Neural progenitor cell (in vitro differentiated cells): Measurements from ENCODE around the gene WDR75. TPM values are rescaled to one million over a fixed set of nuclear protein-coding genes. Genes with fewer than 3 reads are reported as not detected.
"Not testable (repeated sequence)": the region's sequence is repeated elsewhere in the genome, so short reads cannot be mapped to it uniquely, and the experiment has no call there.

ENCODE experiments used
- DNase-seq: peaks from one replicate; pipeline ENCODE4 v3.0.0-alpha.2; 2016; ENCODE audit warnings: low spot score
- H2AFZ ChIP-seq: fragments of 200-600 bp; sonication (generic); replicated peaks from 2 replicates; pipeline ENCODE4 v1.6.1; 2016; ENCODE audit warnings: antibody characterized with exemption
- H3F3A ChIP-seq: fragments of 200-600 bp; sonication (generic); 2 replicates; pipeline ENCODE4 v1.6.1; 2016; ENCODE audit warnings: antibody characterized with exemption, low read depth
- H3K27ac ChIP-seq: fragments of 200-600 bp; sonication (generic); 2 replicates; pipeline ENCODE4 v1.5.1; 2016; ENCODE audit warnings: mild to moderate bottlenecking
- H3K27me3 ChIP-seq: fragments of 200-600 bp; sonication (generic); 2 replicates; pipeline ENCODE4 v1.6.1; 2016; ENCODE audit warnings: mild to moderate bottlenecking, moderate library complexity
- H3K36me3 ChIP-seq: fragments of 200-600 bp; sonication (generic); 2 replicates; pipeline ENCODE4 v1.5.1; 2016
- H3K4me1 ChIP-seq: fragments of 200-600 bp; sonication (generic); 2 replicates; pipeline ENCODE4 v1.6.1; 2016; ENCODE audit warnings: mixed run types
- H3K4me2 ChIP-seq: fragments of 200-600 bp; sonication (generic); 2 replicates; pipeline ENCODE4 v1.6.1; 2016
- H3K4me3 ChIP-seq: fragments of 200-600 bp; sonication (generic); 2 replicates; pipeline ENCODE4 v1.5.1; 2016
- H3K79me2 ChIP-seq: fragments of 200-600 bp; sonication (generic); 2 replicates; pipeline ENCODE4 v1.6.1; 2016; ENCODE audit warnings: low read depth
- H3K9ac ChIP-seq: fragments of 200-600 bp; sonication (generic); 2 replicates; pipeline ENCODE4 v1.6.1; 2016
- H3K9me3 ChIP-seq: fragments of 200-600 bp; sonication (generic); 2 replicates; pipeline ENCODE4 v1.5.1; 2016; ENCODE audit warnings: low read depth
- H4K20me1 ChIP-seq: fragments of 200-600 bp; sonication (generic); 2 replicates; pipeline ENCODE4 v1.6.1; 2016; ENCODE audit warnings: low read depth
- H3K27ac Mint-ChIP-seq: 3 replicates; pipeline ENCODE4 v1.8.0; 2021; ENCODE audit warnings: mixed read lengths
- H3K27me3 Mint-ChIP-seq: 2 replicates; pipeline ENCODE4 v1.8.0; 2022; ENCODE audit warnings: low read depth, mild to moderate bottlenecking, inconsistent platforms, moderate library complexity, mixed read lengths; ENCODE audit not compliant: insufficient read depth
- H3K36me3 Mint-ChIP-seq: 3 replicates; pipeline ENCODE4 v1.8.0; 2021; ENCODE audit warnings: mixed read lengths
- H3K4me1 Mint-ChIP-seq: 3 replicates; pipeline ENCODE4 v1.8.0; 2021; ENCODE audit warnings: mixed read lengths
- H3K4me3 Mint-ChIP-seq: 3 replicates; pipeline ENCODE4 v1.8.0; 2021; ENCODE audit warnings: mild to moderate bottlenecking, moderate library complexity, mixed read lengths
- H3K9me3 Mint-ChIP-seq: 3 replicates; pipeline ENCODE4 v1.8.0; 2020; ENCODE audit warnings: mixed read lengths
- EZH2 ChIP-seq: fragments of 200-600 bp; sonication (generic); IDR thresholded peaks from 2 replicates; pipeline ENCODE4 v1.6.1; 2017; ENCODE audit warnings: antibody characterized with exemption, mild to moderate bottlenecking, moderate library complexity
- EZH2phosphoT487 ChIP-seq: fragments of 200-600 bp; sonication (generic); IDR thresholded peaks from 2 replicates; pipeline ENCODE4 v1.6.1; 2017; ENCODE audit warnings: antibody characterized with exemption
- total RNA-seq: library from RNA; depleted of rRNA; stranded (reverse); fragments of >200 nt; gene quantifications from 2 replicates; pipeline ENCODE4 v1.2.3, GENCODE V29; 2015; ENCODE audit warnings: low replicate concordance
- TF ChIP-seq, protein P1 (sequence below): fragments of 200-600 bp; sonication (generic); IDR thresholded peaks from 2 replicates; pipeline ENCODE4 v1.5.1; 2017; ENCODE audit warnings: antibody characterized with exemption, mild to moderate bottlenecking

WDR75 gene
- total RNA-seq, 1 donor from 2014 or later = 121 TPM

- no peak overlapping the region for H3K9ac ChIP-seq
- H4K20me1 ChIP-seq = no peaks in the 10 kb centered on the region
- no peaks in the 10 kb centered on the region for H3K27me3 Mint-ChIP-seq
- no peaks in the 10 kb centered on the region for H3K9me3 ChIP-seq
- no peaks in the 10 kb centered on the region for H3F3A ChIP-seq
- H3K4me3 ChIP-seq = no peak overlapping the region
- H3K4me2 ChIP-seq = no peak overlapping the region
- no peak overlapping the region for H3K27ac ChIP-seq
- H3K27ac Mint-ChIP-seq = no peak overlapping the region
- no peak overlapping the region for H3K4me3 Mint-ChIP-seq
- H3K79me2 ChIP-seq = no peaks in the 10 kb centered on the region
- no peaks in the 10 kb centered on the region for H3K9me3 Mint-ChIP-seq
- no peak for DNase-seq
- TF ChIP-seq EZH2 = no peak
- TF ChIP-seq EZH2phosphoT487 = no peak
- TF ChIP-seq, protein P1, sequence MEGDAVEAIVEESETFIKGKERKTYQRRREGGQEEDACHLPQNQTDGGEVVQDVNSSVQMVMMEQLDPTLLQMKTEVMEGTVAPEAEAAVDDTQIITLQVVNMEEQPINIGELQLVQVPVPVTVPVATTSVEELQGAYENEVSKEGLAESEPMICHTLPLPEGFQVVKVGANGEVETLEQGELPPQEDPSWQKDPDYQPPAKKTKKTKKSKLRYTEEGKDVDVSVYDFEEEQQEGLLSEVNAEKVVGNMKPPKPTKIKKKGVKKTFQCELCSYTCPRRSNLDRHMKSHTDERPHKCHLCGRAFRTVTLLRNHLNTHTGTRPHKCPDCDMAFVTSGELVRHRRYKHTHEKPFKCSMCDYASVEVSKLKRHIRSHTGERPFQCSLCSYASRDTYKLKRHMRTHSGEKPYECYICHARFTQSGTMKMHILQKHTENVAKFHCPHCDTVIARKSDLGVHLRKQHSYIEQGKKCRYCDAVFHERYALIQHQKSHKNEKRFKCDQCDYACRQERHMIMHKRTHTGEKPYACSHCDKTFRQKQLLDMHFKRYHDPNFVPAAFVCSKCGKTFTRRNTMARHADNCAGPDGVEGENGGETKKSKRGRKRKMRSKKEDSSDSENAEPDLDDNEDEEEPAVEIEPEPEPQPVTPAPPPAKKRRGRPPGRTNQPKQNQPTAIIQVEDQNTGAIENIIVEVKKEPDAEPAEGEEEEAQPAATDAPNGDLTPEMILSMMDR = no peak
- peaks cover 30% of the 10 kb centered on the region for H3K36me3 Mint-ChIP-seq
- H3K27me3 ChIP-seq = no peaks in the 10 kb centered on the region
- H3K4me1 ChIP-seq = no peaks in the 10 kb centered on the region
- peaks cover 47% of the 10 kb centered on the region for H3K36me3 ChIP-seq
- no peaks in the 10 kb centered on the region for H3K4me1 Mint-ChIP-seq
- no peak overlapping the region for H2AFZ ChIP-seq
Observed at GRCh38 chr2:189467593-189467992, 26.3 kb downstream of the WDR75 start.

- peaks cover 29% of the 10 kb centered on the region for H3K36me3 Mint-ChIP-seq
- H3K9me3 ChIP-seq = no peaks in the 10 kb centered on the region
- H2AFZ ChIP-seq = no peak overlapping the region
- peaks cover 26% of the 10 kb centered on the region for H3K36me3 ChIP-seq
- no peaks in the 10 kb centered on the region for H3K9me3 Mint-ChIP-seq
- no peaks in the 10 kb centered on the region for H3K27me3 Mint-ChIP-seq
- H3K27ac ChIP-seq = no peak overlapping the region
- DNase-seq = no peak
- H3K27me3 ChIP-seq = no peaks in the 10 kb centered on the region
- no peak overlapping the region for H3K9ac ChIP-seq
- no peak overlapping the region for H3K4me2 ChIP-seq
- no peaks in the 10 kb centered on the region for H3K79me2 ChIP-seq
- no peaks in the 10 kb centered on the region for H3K4me1 Mint-ChIP-seq
- no peak for TF ChIP-seq EZH2phosphoT487
- TF ChIP-seq, protein P1 = no peak
- TF ChIP-seq EZH2 = no peak
- no peak overlapping the region for H3K4me3 ChIP-seq
- H4K20me1 ChIP-seq = no peaks in the 10 kb centered on the region
- H3K4me3 Mint-ChIP-seq = no peak overlapping the region
- H3K27ac Mint-ChIP-seq = no peak overlapping the region
- H3F3A ChIP-seq = no peaks in the 10 kb centered on the region
- no peaks in the 10 kb centered on the region for H3K4me1 ChIP-seq
Observed at GRCh38 chr2:189474526-189474925, 33.3 kb downstream of the WDR75 start.

DNA sequence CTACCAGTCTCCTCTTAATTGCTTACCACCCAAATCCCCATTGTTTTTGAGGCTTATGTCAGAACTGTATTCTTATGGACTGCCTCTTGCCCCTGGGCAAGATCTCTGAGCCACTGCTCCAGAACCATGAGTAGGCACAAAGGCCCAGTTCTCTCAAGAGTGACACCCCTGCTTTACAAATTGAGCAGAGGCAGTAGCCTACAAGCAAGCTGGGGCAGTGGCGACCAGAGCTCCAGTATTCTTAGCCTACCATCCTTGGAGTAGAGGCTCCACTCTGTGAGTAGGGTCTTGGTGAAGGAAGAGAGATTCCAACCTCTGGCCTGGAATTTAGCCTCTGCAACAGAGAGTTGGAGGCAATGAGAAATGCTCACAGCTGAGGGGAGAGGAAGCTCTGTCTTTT is 36.5 kb downstream of the WDR75 start:
- Histone ChIP-seq H3K27ac (no peak overlapping the region), H3K4me1 (no peaks in the 10 kb centered on the region), H3K27me3 (no peaks in the 10 kb centered on the region), H3K9me3 (no peaks in the 10 kb centered on the region), H3F3A (no peaks in the 10 kb centered on the region), H4K20me1 (no peaks in the 10 kb centered on the region), H3K4me3 (no peak overlapping the region), H3K79me2 (no peaks in the 10 kb centered on the region), H3K36me3 (peaks cover 15% of the 10 kb centered on the region), H3K9ac (no peak overlapping the region), H3K4me2 (no peak overlapping the region), H2AFZ (no peak overlapping the region)
- H3K9me3 Mint-ChIP-seq = no peaks in the 10 kb centered on the region
- no peak for DNase-seq
- H3K27ac Mint-ChIP-seq = no peak overlapping the region
- H3K36me3 Mint-ChIP-seq = peaks cover 17% of the 10 kb centered on the region
- no peaks in the 10 kb centered on the region for H3K27me3 Mint-ChIP-seq
- no peak for TF ChIP-seq EZH2phosphoT487
- TF ChIP-seq EZH2 = no peak
- TF ChIP-seq, protein P1 = no peak
- H3K4me3 Mint-ChIP-seq = no peak overlapping the region
- H3K4me1 Mint-ChIP-seq = no peaks in the 10 kb centered on the region

DNA sequence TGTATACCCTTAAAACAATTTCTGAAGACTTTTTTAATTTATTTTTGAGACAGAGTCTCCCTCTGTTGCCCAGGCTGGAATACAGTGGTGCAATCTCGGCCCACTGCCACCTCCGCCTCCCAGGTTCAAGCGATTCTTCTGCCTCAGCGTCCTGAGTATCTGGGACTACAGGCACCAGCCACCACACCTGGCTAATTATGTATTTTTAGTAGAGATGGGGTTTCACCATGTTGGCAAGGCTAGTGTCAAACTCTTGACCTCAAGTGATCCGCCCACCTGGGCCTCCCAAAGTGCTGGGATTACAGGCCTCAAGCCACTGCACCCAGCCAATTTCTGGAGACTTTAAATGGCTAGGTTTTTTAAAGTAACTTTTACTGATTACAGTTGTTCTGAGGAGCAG is 37.0 kb downstream of the WDR75 start:
- H3K4me1 ChIP-seq, H3K9ac ChIP-seq, H3K4me3 Mint-ChIP-seq, H4K20me1 ChIP-seq, H2AFZ ChIP-seq, H3K27ac Mint-ChIP-seq, H3K9me3 Mint-ChIP-seq, H3K4me2 ChIP-seq, H3K27ac ChIP-seq, H3F3A ChIP-seq, H3K27me3 Mint-ChIP-seq, H3K27me3 ChIP-seq, H3K79me2 ChIP-seq, DNase-seq, H3K4me3 ChIP-seq, H3K9me3 ChIP-seq, H3K4me1 Mint-ChIP-seq: not testable (repeated sequence)
- H3K36me3 Mint-ChIP-seq = peaks cover 17% of the 10 kb centered on the region
- peaks cover 15% of the 10 kb centered on the region for H3K36me3 ChIP-seq
